Neural progenitor cell (in vitro differentiated cells): ENCODE data around the gene HIF1AN. TPM values are rescaled to one million over a fixed set of nuclear protein-coding genes. Genes with fewer than 3 reads are reported as not detected.

ENCODE experiments used
- DNase-seq: peaks from one replicate; pipeline ENCODE4 v3.0.0-alpha.2; 2016; ENCODE audit warnings: low spot score
- H2AFZ ChIP-seq: fragments of 200-600 bp; sonication (generic); replicated peaks from 2 replicates; pipeline ENCODE4 v1.6.1; 2016; ENCODE audit warnings: antibody characterized with exemption
- H3F3A ChIP-seq: fragments of 200-600 bp; sonication (generic); 2 replicates; pipeline ENCODE4 v1.6.1; 2016; ENCODE audit warnings: antibody characterized with exemption, low read depth
- H3K27ac ChIP-seq: fragments of 200-600 bp; sonication (generic); 2 replicates; pipeline ENCODE4 v1.5.1; 2016; ENCODE audit warnings: mild to moderate bottlenecking
- H3K27me3 ChIP-seq: fragments of 200-600 bp; sonication (generic); 2 replicates; pipeline ENCODE4 v1.6.1; 2016; ENCODE audit warnings: mild to moderate bottlenecking, moderate library complexity
- H3K36me3 ChIP-seq: fragments of 200-600 bp; sonication (generic); 2 replicates; pipeline ENCODE4 v1.5.1; 2016
- H3K4me1 ChIP-seq: fragments of 200-600 bp; sonication (generic); 2 replicates; pipeline ENCODE4 v1.6.1; 2016; ENCODE audit warnings: mixed run types
- H3K4me2 ChIP-seq: fragments of 200-600 bp; sonication (generic); 2 replicates; pipeline ENCODE4 v1.6.1; 2016
- H3K4me3 ChIP-seq: fragments of 200-600 bp; sonication (generic); 2 replicates; pipeline ENCODE4 v1.5.1; 2016
- H3K79me2 ChIP-seq: fragments of 200-600 bp; sonication (generic); 2 replicates; pipeline ENCODE4 v1.6.1; 2016; ENCODE audit warnings: low read depth
- H3K9ac ChIP-seq: fragments of 200-600 bp; sonication (generic); 2 replicates; pipeline ENCODE4 v1.6.1; 2016
- H3K9me3 ChIP-seq: fragments of 200-600 bp; sonication (generic); 2 replicates; pipeline ENCODE4 v1.5.1; 2016; ENCODE audit warnings: low read depth
- H4K20me1 ChIP-seq: fragments of 200-600 bp; sonication (generic); 2 replicates; pipeline ENCODE4 v1.6.1; 2016; ENCODE audit warnings: low read depth
- H3K27ac Mint-ChIP-seq: 3 replicates; pipeline ENCODE4 v1.8.0; 2021; ENCODE audit warnings: mixed read lengths
- H3K27me3 Mint-ChIP-seq: 2 replicates; pipeline ENCODE4 v1.8.0; 2022; ENCODE audit warnings: low read depth, mild to moderate bottlenecking, inconsistent platforms, moderate library complexity, mixed read lengths; ENCODE audit not compliant: insufficient read depth
- H3K36me3 Mint-ChIP-seq: 3 replicates; pipeline ENCODE4 v1.8.0; 2021; ENCODE audit warnings: mixed read lengths
- H3K4me1 Mint-ChIP-seq: 3 replicates; pipeline ENCODE4 v1.8.0; 2021; ENCODE audit warnings: mixed read lengths
- H3K4me3 Mint-ChIP-seq: 3 replicates; pipeline ENCODE4 v1.8.0; 2021; ENCODE audit warnings: mild to moderate bottlenecking, moderate library complexity, mixed read lengths
- H3K9me3 Mint-ChIP-seq: 3 replicates; pipeline ENCODE4 v1.8.0; 2020; ENCODE audit warnings: mixed read lengths
- EZH2 ChIP-seq: fragments of 200-600 bp; sonication (generic); IDR thresholded peaks from 2 replicates; pipeline ENCODE4 v1.6.1; 2017; ENCODE audit warnings: antibody characterized with exemption, mild to moderate bottlenecking, moderate library complexity
- EZH2phosphoT487 ChIP-seq: fragments of 200-600 bp; sonication (generic); IDR thresholded peaks from 2 replicates; pipeline ENCODE4 v1.6.1; 2017; ENCODE audit warnings: antibody characterized with exemption
- total RNA-seq: library from RNA; depleted of rRNA; stranded (reverse); fragments of >200 nt; gene quantifications from 2 replicates; pipeline ENCODE4 v1.2.3, GENCODE V29; 2015; ENCODE audit warnings: low replicate concordance
- TF ChIP-seq, protein P1 (sequence below): fragments of 200-600 bp; sonication (generic); IDR thresholded peaks from 2 replicates; pipeline ENCODE4 v1.5.1; 2017; ENCODE audit warnings: antibody characterized with exemption, mild to moderate bottlenecking

Gene HIF1AN
- total RNA-seq, 1 donor from 2014 or later = 26.4 TPM

DNA sequence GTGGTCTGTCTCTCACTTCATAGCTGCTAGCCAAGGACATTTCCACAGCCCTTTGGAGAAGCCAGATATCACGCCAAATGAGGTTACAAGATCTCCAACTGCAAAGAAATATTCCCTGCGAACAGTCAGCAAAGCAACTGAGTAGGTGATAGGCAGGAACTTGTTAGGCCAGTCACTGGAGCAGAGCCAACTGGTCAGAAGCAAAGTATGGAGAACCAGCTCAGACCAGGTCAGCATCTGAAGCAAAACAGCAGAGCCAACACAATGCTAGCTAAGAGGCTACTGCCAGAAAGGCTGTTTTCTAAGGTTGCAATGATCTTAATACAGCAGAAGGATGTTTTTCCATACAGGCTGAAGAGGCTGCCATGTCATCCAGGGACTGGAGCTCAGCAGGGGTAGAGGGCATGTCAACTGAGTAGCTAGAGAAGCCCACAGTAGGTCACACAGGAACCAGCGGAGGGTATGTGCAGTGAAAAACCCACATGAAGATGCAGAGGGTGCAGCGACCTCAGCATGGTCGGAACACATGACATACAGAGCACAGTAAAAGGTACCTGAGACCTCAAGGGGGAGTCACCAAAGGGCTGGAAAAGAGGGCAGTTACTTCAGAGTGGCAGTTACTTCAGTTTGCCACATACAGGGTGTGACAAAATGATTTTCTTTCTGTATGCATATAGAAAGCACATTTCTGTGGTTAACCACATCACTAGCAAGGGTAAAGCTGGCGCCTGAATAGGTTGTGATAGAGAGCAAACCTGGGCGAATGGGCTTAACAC, 25.0 kb upstream of the HIF1AN start:
- H3K9me3 Mint-ChIP-seq = no peaks in the 10 kb centered on the region
- peaks cover 15% of the 10 kb centered on the region for H3K27me3 ChIP-seq
- H3K36me3 Mint-ChIP-seq = peaks cover 18% of the 10 kb centered on the region
- peaks cover 3% of the 10 kb centered on the region for H4K20me1 ChIP-seq
- no peaks in the 10 kb centered on the region for H3F3A ChIP-seq
- no peaks in the 10 kb centered on the region for H3K79me2 ChIP-seq
- no peak overlapping the region for H3K4me3 ChIP-seq
- TF ChIP-seq, protein P1, sequence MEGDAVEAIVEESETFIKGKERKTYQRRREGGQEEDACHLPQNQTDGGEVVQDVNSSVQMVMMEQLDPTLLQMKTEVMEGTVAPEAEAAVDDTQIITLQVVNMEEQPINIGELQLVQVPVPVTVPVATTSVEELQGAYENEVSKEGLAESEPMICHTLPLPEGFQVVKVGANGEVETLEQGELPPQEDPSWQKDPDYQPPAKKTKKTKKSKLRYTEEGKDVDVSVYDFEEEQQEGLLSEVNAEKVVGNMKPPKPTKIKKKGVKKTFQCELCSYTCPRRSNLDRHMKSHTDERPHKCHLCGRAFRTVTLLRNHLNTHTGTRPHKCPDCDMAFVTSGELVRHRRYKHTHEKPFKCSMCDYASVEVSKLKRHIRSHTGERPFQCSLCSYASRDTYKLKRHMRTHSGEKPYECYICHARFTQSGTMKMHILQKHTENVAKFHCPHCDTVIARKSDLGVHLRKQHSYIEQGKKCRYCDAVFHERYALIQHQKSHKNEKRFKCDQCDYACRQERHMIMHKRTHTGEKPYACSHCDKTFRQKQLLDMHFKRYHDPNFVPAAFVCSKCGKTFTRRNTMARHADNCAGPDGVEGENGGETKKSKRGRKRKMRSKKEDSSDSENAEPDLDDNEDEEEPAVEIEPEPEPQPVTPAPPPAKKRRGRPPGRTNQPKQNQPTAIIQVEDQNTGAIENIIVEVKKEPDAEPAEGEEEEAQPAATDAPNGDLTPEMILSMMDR = no peak
- TF ChIP-seq EZH2phosphoT487 = no peak
- no peak for TF ChIP-seq EZH2
- peak overlapping the region; percentile 30 for H3K27ac Mint-ChIP-seq
- peaks cover 11% of the 10 kb centered on the region for H3K27me3 Mint-ChIP-seq
- H3K9me3 ChIP-seq = no peaks in the 10 kb centered on the region
- peaks cover 26% of the 10 kb centered on the region for H3K4me1 Mint-ChIP-seq
- H3K27ac ChIP-seq = no peak overlapping the region
- H3K36me3 ChIP-seq = no peaks in the 10 kb centered on the region
- H3K4me2 ChIP-seq = no peak overlapping the region
- H3K4me1 ChIP-seq = peaks cover 17% of the 10 kb centered on the region
- no peak overlapping the region for H2AFZ ChIP-seq
- DNase-seq = no peak
- H3K4me3 Mint-ChIP-seq = no peak overlapping the region
- no peak overlapping the region for H3K9ac ChIP-seq

DNA sequence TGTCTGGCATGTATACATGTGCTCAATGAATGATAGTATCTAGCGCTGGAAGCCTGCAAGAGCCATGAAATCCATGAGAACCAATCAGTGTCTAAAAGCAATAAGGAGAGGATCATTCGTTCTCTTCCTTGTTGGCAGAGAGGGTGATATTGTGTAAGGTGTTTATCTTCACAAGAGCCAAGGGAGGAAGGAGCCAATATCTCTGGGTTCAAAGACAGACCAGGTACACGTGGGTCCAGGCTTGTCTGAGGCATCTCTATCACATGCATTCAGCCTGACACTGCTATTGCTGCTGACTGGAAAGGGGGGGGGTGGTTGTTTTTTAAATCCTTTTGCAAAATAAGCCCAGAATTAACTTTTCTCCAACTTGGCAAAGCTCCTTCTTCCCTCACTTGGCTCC, 20.1 kb upstream of the HIF1AN start:
- peaks cover 15% of the 10 kb centered on the region for H3K4me1 Mint-ChIP-seq
- H3K4me3 Mint-ChIP-seq = no peak overlapping the region
- Histone ChIP-seq H3K9me3 (no peaks in the 10 kb centered on the region), H3K27me3 (peaks cover 33% of the 10 kb centered on the region), H3K27ac (no peak overlapping the region), H2AFZ (no peak overlapping the region), H3K36me3 (no peaks in the 10 kb centered on the region), H3K79me2 (no peaks in the 10 kb centered on the region), H3K4me1 (peaks cover 11% of the 10 kb centered on the region), H3K4me2 (no peak overlapping the region), H3K9ac (no peak overlapping the region), H3F3A (peaks cover 17% of the 10 kb centered on the region), H4K20me1 (peaks cover 16% of the 10 kb centered on the region), H3K4me3 (no peak overlapping the region)
- no peaks in the 10 kb centered on the region for H3K9me3 Mint-ChIP-seq
- H3K27me3 Mint-ChIP-seq = peaks cover 4% of the 10 kb centered on the region
- no peak for DNase-seq
- H3K27ac Mint-ChIP-seq = no peak overlapping the region
- peaks cover 8% of the 10 kb centered on the region for H3K36me3 Mint-ChIP-seq
- TF ChIP-seq EZH2 = no peak
- no peak for TF ChIP-seq EZH2phosphoT487
- TF ChIP-seq, protein P1 = no peak

DNA sequence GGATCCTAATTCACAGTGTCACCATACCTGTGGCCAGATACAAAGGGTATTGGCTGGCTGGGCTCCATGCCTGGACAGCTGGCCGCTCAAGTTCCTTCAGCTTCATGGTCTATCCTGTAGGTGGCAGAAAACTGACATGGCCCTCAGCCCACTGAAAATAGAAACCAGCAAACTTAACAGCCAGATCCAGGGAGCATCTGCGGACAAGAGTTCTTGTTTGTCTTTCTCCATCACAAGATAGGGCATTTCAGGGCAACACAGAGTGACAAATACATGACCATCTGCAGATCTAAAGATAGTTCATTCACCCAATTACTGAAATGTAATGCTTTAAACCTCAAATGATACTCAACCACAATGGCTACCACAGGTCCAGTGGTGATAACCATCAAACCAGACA, 18.9 kb upstream of the HIF1AN start:
- H2AFZ ChIP-seq = no peak overlapping the region
- TF ChIP-seq, protein P1 = peak; percentile 30
- TF ChIP-seq EZH2 = no peak
- TF ChIP-seq EZH2phosphoT487 = no peak
- no peak overlapping the region for H3K4me3 ChIP-seq
- H3K27ac ChIP-seq = no peak overlapping the region
- H3K36me3 Mint-ChIP-seq = peaks cover 8% of the 10 kb centered on the region
- peaks cover 17% of the 10 kb centered on the region for H3F3A ChIP-seq
- no peak overlapping the region for H3K9ac ChIP-seq
- H3K27ac Mint-ChIP-seq = no peak overlapping the region
- peaks cover 15% of the 10 kb centered on the region for H3K4me1 Mint-ChIP-seq
- H3K4me3 Mint-ChIP-seq = no peak overlapping the region
- no peak for DNase-seq
- H3K27me3 ChIP-seq = peaks cover 41% of the 10 kb centered on the region
- no peaks in the 10 kb centered on the region for H3K9me3 Mint-ChIP-seq
- H3K4me1 ChIP-seq = peaks cover 11% of the 10 kb centered on the region
- H4K20me1 ChIP-seq = peaks cover 22% of the 10 kb centered on the region
- H3K4me2 ChIP-seq = no peak overlapping the region
- no peaks in the 10 kb centered on the region for H3K79me2 ChIP-seq
- H3K36me3 ChIP-seq = no peaks in the 10 kb centered on the region
- H3K27me3 Mint-ChIP-seq = no peaks in the 10 kb centered on the region
- no peaks in the 10 kb centered on the region for H3K9me3 ChIP-seq
